GM12878 (cell line): ENCODE measurements around the gene URI1.

Source experiments
- EP300 ChIP-seq, 2 experiments: fragments of 150-350 bp in 1 of 2; IDR thresholded peaks; 2 replicates each; pipeline ENCODE4 v1.6.1; 2011 to 2012; ENCODE audit warnings: low read depth in 2 of 2, low read length in 2 of 2, borderline replicate concordance in 1 of 2, improper control_type of control experiment in 1 of 2, inconsistent platforms in 1 of 2; ENCODE audit not compliant: control insufficient read depth in 1 of 2
- SUZ12 ChIP-seq: fragments of 200-600 bp; sonication (generic); IDR thresholded peaks from one replicate; pipeline ENCODE4 v1.6.1; 2018; ENCODE audit warnings: antibody characterized with exemption, mild to moderate bottlenecking; ENCODE audit not compliant: unreplicated experiment

DNA sequence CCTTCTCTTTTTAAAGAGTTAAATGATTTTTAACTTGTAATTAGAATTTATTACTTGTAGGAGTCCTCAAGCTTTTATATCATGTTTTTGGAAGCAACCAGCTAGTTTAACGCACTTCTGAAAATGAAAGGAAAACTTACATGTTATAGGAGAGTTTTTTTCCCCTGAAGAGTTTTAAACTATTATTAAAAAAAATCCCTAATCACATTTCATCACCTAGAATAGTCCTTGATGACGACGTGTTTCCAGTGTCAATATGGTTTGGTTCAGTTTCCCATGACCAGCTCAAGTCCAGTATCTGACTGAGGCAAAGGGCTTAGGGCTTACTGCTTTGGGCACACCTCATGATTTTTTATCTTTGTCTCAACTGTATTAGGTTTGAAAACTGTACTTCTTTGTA is 36.0 kb downstream of the URI1 start:
- TF ChIP-seq SUZ12, result no peak
- no peak for TF ChIP-seq EP300 (IDR thresholded peaks at IDR 0.05; ENCODE audit: borderline replicate concordance in 1 of 2, control insufficient read depth in 1 of 2, low read depth in 2 of 2, low read length in 2 of 2)
